Muscle layer of duodenum (tissue), 2 donors: ENCODE results near the gene ANKRD50.

Experiments used
- H3K27ac ChIP-seq: one replicate; pipeline ENCODE4 v1.7.0; 2013; ENCODE audit warnings: mild to moderate bottlenecking, low read length
- H3K27me3 ChIP-seq: one replicate; pipeline ENCODE4 v1.7.0; 2013; ENCODE audit warnings: low read depth, mild to moderate bottlenecking, control low read depth, low read length
- H3K36me3 ChIP-seq, 2 donors: one replicate each; pipeline ENCODE4 v1.7.0; 2013; ENCODE audit warnings: low read length in 2 of 2, control low read depth in 1 of 2, mild to moderate bottlenecking in 1 of 2; ENCODE audit not compliant: insufficient read depth in 2 of 2, control insufficient read depth in 1 of 2
- H3K4me1 ChIP-seq, 2 donors: one replicate each; pipeline ENCODE4 v1.7.0; 2013; ENCODE audit warnings: low read length in 2 of 2, mild to moderate bottlenecking in 2 of 2, control low read depth in 1 of 2, moderate library complexity in 1 of 2; ENCODE audit not compliant: insufficient read depth in 2 of 2, control insufficient read depth in 1 of 2
- H3K4me3 ChIP-seq, 2 donors: one replicate each; pipeline ENCODE4 v1.7.0; 2013; ENCODE audit warnings: low read length in 2 of 2, low read depth in 1 of 2, mild to moderate bottlenecking in 1 of 2
- H3K9me3 ChIP-seq, 2 donors: one replicate each; pipeline ENCODE4 v1.7.0; 2013; ENCODE audit warnings: low read length in 2 of 2, control low read depth in 1 of 2, mild to moderate bottlenecking in 1 of 2; ENCODE audit not compliant: control insufficient read depth in 1 of 2
- donor health status: healthy.

The ANKRD50 gene

DNA sequence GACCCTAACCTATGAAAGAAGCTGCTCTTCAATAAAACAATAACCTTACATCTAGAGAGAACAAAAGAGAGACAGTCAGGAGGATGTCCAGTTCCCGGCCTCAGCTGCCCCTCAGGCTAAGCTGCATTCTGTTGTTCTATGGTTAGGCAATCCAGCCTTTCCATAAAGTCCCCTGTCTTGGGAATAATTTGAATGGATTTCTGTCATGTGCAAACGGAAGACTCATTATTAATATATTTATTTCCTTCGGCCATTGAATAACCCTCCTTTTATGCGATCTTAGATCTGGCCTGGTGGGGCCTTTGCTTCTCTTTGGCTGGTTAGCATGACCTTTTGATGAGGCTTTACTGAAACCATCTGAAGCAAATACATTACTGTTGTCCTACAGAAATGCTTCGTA is 80.1 kb downstream of the ANKRD50 start:
- Histone ChIP-seq H3K4me3 (no peak overlapping the region), H3K9me3 (no peaks in the 10 kb centered on the region), H3K4me1 (no peaks in the 10 kb centered on the region)

DNA sequence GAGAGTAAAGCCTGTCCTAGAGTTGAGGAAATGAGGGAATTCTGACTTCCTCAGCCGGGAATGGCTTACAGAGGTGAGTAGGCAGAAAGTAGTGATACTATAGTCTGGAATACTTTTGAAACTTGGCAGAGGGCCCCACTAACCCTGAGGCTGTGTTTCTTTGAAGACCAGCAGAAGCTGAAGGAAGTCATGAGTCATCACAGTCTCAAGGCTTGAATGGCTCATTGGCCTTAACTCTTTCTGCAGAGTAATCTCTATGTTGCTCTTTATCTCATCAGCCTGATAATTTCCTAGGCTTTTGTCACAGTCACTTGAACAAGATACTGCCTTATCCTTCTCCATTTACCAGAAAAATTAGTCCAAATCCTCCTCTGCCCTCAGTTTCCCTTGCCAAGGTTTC is 80.8 kb downstream of the ANKRD50 start:
- Histone ChIP-seq H3K27me3 (no peaks in the 10 kb centered on the region), H3K4me3 (no peak overlapping the region), H3K9me3 (no peaks in the 10 kb centered on the region), H3K27ac (no peak overlapping the region), H3K4me1 (no peaks in the 10 kb centered on the region), H3K36me3 (no peaks in the 10 kb centered on the region)

More for the DNA sequence above, 80.1 kb downstream of the ANKRD50 start:
- H3K36me3 ChIP-seq = no peaks in the 10 kb centered on the region
- no peak overlapping the region for H3K27ac ChIP-seq
- no peaks in the 10 kb centered on the region for H3K27me3 ChIP-seq

GRCh38 chr4:124629681-124630080 is 82.9 kb downstream of the ANKRD50 start:
- Histone ChIP-seq H3K9me3 (no peaks in the 10 kb centered on the region), H3K4me1 (no peaks in the 10 kb centered on the region), H3K36me3 (peaks cover 0 to 10% of the 10 kb centered on the region in 2 donors), H3K4me3 (no peak overlapping the region), H3K27me3 (no peaks in the 10 kb centered on the region), H3K27ac (no peak overlapping the region)
